GM13977 (cell line): ENCODE data around the gene VCAN.

Experiments used
- DNase-seq: peaks from one replicate; pipeline ENCODE4 v3.0.0; 2012; ENCODE audit warnings: low spot score
- CTCF ChIP-seq: IDR thresholded peaks from 2 replicates; pipeline ENCODE4 v1.5.1; 2012; ENCODE audit warnings: mild to moderate bottlenecking, control low read depth; ENCODE audit not compliant: insufficient read depth; ENCODE audit errors: extremely low read depth, missing control alignments
- in situ Hi-C: fragments of 300-500 bp; cut with MboI; formaldehyde crosslinking; loops from one replicate; pipeline ENCODE4 v1.12.0; 2022; ENCODE audit warnings: low sequenced_read_pairs, low pct_unique_long_range_greater_than_20kb, mixed read lengths, inconsistent platforms; ENCODE audit not compliant: unreplicated experiment

The VCAN gene

GRCh38 chr5:83472508-83473345, 1.2 kb downstream of the VCAN start:
- no peak for TF ChIP-seq CTCF
- in situ Hi-C loops = no loop called here
- DNase-seq = peak; percentile 70

GRCh38 chr5:83473346-83474160, 2.0 kb downstream of the VCAN start:
- in situ Hi-C loops = no loop called here
- TF ChIP-seq CTCF = peak; percentile 78
- peak; percentile 89 for DNase-seq

- peak; percentile 77 for DNase-seq
- TF ChIP-seq CTCF = no peak
- in situ Hi-C loops = no loop called here
These were observed 2.7 kb downstream of the VCAN start for GRCh38 chr5:83474161-83474796.

- in situ Hi-C loops = no loop called here
- no peak for DNase-seq
- TF ChIP-seq CTCF = no peak
These were observed 3.4 kb downstream of the VCAN start for GRCh38 chr5:83474991-83475390.

- no peak for DNase-seq
- TF ChIP-seq CTCF = no peak
- in situ Hi-C loops = no loop called here
These were observed 3.9 kb downstream of the VCAN start for GRCh38 chr5:83475391-83475863.
